K562 (cell line): ENCODE results near the gene HSD11B1. TPM values are rescaled to one million over a fixed set of nuclear protein-coding genes. Genes with fewer than 3 reads are reported as not detected.

Experiments
- BCL6 ChIP-seq: fragments of 250-450 bp; sonication (Bioruptor Pico); IDR thresholded peaks from 2 replicates; pipeline ENCODE4 v1.4.0; 2020
- COPS2 ChIP-seq: fragments of 450-650 bp; conservative IDR thresholded peaks from 2 replicates; pipeline ENCODE4 v1.6.1; 2016; ENCODE audit warnings: mild to moderate bottlenecking, moderate library complexity
- ESRRB ChIP-seq: fragments of 250-450 bp; sonication (Bioruptor Pico); IDR thresholded peaks from 2 replicates; pipeline ENCODE4 v1.5.0; 2020; ENCODE audit warnings: mild to moderate bottlenecking, moderate library complexity, borderline replicate concordance
- ETS1 ChIP-seq: conservative IDR thresholded peaks from 2 replicates; pipeline ENCODE4 v1.6.1; 2011; ENCODE audit warnings: low read depth, mild to moderate bottlenecking, low read length; ENCODE audit not compliant: control insufficient read depth
- FIP1L1 ChIP-seq: fragments of 200-400 bp; formaldehyde crosslinking; IDR thresholded peaks from 2 replicates; pipeline ENCODE4 v1.6.1; 2018; ENCODE audit warnings: mild to moderate bottlenecking, low read depth, low read length; ENCODE audit not compliant: poor library complexity, severe bottlenecking
- HINFP ChIP-seq: fragments of 450-650 bp; conservative IDR thresholded peaks from 2 replicates; pipeline ENCODE4 v1.6.1; 2016; ENCODE audit warnings: missing genetic modification characterization, low read depth, mild to moderate bottlenecking, control low read depth, missing compliant biosample characterization
- KDM2B ChIP-seq: fragments of 250-450 bp; sonication (Bioruptor Pico); IDR thresholded peaks from 2 replicates; pipeline ENCODE4 v1.8.0; 2021; ENCODE audit warnings: mild to moderate bottlenecking, moderate library complexity
- MLLT1 ChIP-seq, 2 experiments: fragments of 450-650 bp; IDR thresholded peaks; 2 replicates each; pipeline ENCODE4 v1.6.1; 2016
- PYGO2 ChIP-seq: fragments of 450-650 bp; IDR thresholded peaks from 2 replicates; pipeline ENCODE4 v1.6.1; 2016; ENCODE audit warnings: mild to moderate bottlenecking, missing genetic modification characterization, moderate library complexity, missing compliant biosample characterization
- SUPT5H ChIP-seq: fragments of 450-650 bp; IDR thresholded peaks from 2 replicates; pipeline ENCODE4 v1.6.1; 2016
- TAF15 ChIP-seq: fragments of 200-400 bp; formaldehyde crosslinking; IDR thresholded peaks from 2 replicates; pipeline ENCODE4 v1.6.1; 2017; ENCODE audit warnings: mild to moderate bottlenecking, low read depth, low read length, moderate library complexity
- TEAD2 ChIP-seq: fragments of 450-650 bp; IDR thresholded peaks from 2 replicates; pipeline ENCODE4 v1.6.1; 2016; ENCODE audit warnings: missing genetic modification characterization, control low read depth, missing compliant biosample characterization
- polyA plus RNA-seq, 8 experiments: library from polyadenylated mRNA; depleted of rRNA in 4 of 8; stranded (reverse) in 5 of 8; unstranded in 3 of 8; fragments of >200 nt; fragmentation: Nextera tagmentation in 2 of 8; fragmentation: Illumina TruSeq in 1 of 8; extraction: Ambion mirVana in 2 of 8; extraction: Trizol in 1 of 8; gene quantifications; 2 replicates each; pipeline versions ENCODE4 v1.2.1 to v1.2.3, GENCODE V29; 2011 to 2014; ENCODE audit warnings: inconsistent platforms in 1 of 8, missing spikeins in 1 of 8
- total RNA-seq, 7 experiments: library from RNA; depleted of rRNA in 6 of 7; stranded (reverse); fragments of >200 nt in 6 of 7; fragmentation: Illumina TruSeq in 2 of 7; extraction: Trizol in 2 of 7; gene quantifications; 2 replicates each; pipeline versions ENCODE4 v1.2.1 to v1.2.3, GENCODE V29; 2011 to 2021; ENCODE audit warnings: low replicate concordance in 1 of 7
- TF ChIP-seq, protein P1 (sequence below): fragments of 250-450 bp; sonication (Bioruptor Pico); IDR thresholded peaks from 2 replicates; pipeline ENCODE4 v1.5.0; 2021; ENCODE audit warnings: mild to moderate bottlenecking, borderline replicate concordance
- TF ChIP-seq, protein P2 (sequence below): fragments of 200-800 bp; sonication (Bioruptor generic); IDR thresholded peaks from 2 replicates; pipeline ENCODE4 v1.6.1; 2017; ENCODE audit warnings: missing genetic modification characterization, missing compliant biosample characterization
- TF ChIP-seq, protein P3 (sequence below): fragments of 250-450 bp; sonication (Bioruptor Pico); IDR thresholded peaks from 2 replicates; pipeline ENCODE4 v1.6.1; 2021; ENCODE audit warnings: mild to moderate bottlenecking
- TF ChIP-seq, protein P4 (sequence below): fragments of 250-450 bp; sonication (Bioruptor Pico); IDR thresholded peaks from 2 replicates; pipeline ENCODE4 v1.8.0; 2022; ENCODE audit warnings: inconsistent platforms

HSD11B1 gene
- total and polyA plus RNA-seq, 9 of the 15 experiments (the other 6 are each of a cell fraction or from before 2014, with no cell fraction given): 0.04 to 0.16 TPM; not detected in 7

DNA sequence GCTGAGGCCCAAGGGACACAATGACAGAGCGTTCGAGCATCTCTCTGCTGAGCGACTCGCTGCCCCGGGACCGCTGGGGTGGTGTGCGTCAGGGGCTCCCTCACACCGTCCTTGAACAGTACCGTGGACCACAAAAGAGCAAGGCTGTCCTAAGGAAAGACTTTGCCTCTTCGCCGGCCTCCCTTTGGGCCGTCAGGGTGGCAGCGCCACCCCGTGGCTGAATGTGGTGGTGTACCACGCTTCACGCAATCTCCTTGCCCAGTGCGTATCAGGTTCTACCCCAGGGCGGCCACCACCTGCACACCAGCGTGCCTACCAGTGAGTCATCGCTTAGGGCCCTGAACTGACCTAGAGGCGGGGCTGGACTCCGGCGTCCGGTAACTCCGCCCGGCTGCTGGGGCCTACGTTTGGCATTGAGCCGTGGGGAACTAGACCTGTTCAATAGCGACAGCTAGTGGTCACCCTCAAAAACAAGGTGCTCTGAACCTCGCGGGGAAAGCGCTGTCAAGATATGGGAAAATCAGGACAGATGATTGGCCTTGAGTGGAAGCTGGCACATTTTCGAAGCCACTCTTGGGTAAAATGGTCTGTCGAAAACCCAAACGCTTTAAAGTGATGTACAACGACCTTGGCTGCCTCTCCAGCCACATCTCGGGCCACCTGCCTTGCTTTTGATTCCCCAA, 43.1 kb downstream of the HSD11B1 start (continued):
- TF ChIP-seq, protein P1, sequence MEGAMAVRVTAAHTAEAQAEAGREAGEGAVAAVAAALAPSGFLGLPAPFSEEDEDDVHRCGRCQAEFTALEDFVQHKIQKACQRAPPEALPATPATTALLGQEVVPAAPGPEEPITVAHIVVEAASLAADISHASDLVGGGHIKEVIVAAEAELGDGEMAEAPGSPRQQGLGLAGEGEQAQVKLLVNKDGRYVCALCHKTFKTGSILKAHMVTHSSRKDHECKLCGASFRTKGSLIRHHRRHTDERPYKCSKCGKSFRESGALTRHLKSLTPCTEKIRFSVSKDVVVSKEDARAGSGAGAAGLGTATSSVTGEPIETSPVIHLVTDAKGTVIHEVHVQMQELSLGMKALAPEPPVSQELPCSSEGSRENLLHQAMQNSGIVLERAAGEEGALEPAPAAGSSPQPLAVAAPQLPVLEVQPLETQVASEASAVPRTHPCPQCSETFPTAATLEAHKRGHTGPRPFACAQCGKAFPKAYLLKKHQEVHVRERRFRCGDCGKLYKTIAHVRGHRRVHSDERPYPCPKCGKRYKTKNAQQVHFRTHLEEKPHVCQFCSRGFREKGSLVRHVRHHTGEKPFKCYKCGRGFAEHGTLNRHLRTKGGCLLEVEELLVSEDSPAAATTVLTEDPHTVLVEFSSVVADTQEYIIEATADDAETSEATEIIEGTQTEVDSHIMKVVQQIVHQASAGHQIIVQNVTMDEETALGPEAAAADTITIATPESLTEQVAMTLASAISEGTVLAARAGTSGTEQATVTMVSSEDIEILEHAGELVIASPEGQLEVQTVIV (CRISPR knock-in tag): no peak
- TF ChIP-seq TAF15 (no peak), BCL6 (CRISPR knock-in tag) (no peak), FIP1L1 (no peak), ETS1 (peak; percentile 61; the same call in 1 of the 2 replicates), SUPT5H (no peak), PYGO2 (tag) (no peak), MLLT1 (IDR thresholded peaks at IDR 0.05) (0 out of 4 replicates have a peak, but pooled peaks of 1 of the 2 experiments have one; percentile 13), HINFP (tag) (0 out of 2 replicates have a peak, but pooled peaks have one; percentile 50), KDM2B (no peak), COPS2 (no peak), ESRRB (CRISPR knock-in tag) (no peak), TEAD2 (tag) (no peak)
- TF ChIP-seq, protein P2, sequence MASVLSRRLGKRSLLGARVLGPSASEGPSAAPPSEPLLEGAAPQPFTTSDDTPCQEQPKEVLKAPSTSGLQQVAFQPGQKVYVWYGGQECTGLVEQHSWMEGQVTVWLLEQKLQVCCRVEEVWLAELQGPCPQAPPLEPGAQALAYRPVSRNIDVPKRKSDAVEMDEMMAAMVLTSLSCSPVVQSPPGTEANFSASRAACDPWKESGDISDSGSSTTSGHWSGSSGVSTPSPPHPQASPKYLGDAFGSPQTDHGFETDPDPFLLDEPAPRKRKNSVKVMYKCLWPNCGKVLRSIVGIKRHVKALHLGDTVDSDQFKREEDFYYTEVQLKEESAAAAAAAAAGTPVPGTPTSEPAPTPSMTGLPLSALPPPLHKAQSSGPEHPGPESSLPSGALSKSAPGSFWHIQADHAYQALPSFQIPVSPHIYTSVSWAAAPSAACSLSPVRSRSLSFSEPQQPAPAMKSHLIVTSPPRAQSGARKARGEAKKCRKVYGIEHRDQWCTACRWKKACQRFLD (CRISPR knock-in tag): 0 out of 2 replicates have a peak, but pooled peaks have one; percentile 32
- TF ChIP-seq, protein P3, sequence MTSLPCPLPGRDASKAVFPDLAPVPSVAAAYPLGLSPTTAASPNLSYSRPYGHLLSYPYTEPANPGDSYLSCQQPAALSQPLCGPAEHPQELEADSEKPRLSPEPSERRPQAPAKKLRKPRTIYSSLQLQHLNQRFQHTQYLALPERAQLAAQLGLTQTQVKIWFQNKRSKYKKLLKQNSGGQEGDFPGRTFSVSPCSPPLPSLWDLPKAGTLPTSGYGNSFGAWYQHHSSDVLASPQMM (CRISPR knock-in tag): no peak
- TF ChIP-seq, protein P4, sequence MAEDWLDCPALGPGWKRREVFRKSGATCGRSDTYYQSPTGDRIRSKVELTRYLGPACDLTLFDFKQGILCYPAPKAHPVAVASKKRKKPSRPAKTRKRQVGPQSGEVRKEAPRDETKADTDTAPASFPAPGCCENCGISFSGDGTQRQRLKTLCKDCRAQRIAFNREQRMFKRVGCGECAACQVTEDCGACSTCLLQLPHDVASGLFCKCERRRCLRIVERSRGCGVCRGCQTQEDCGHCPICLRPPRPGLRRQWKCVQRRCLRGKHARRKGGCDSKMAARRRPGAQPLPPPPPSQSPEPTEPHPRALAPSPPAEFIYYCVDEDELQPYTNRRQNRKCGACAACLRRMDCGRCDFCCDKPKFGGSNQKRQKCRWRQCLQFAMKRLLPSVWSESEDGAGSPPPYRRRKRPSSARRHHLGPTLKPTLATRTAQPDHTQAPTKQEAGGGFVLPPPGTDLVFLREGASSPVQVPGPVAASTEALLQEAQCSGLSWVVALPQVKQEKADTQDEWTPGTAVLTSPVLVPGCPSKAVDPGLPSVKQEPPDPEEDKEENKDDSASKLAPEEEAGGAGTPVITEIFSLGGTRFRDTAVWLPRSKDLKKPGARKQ (CRISPR knock-in tag): no peak
